Panc1 (cell line): ENCODE measurements around the gene PPOX. TPM values are rescaled to one million over a fixed set of nuclear protein-coding genes. Genes with fewer than 3 reads are reported as not detected.

Experiments used
- ATAC-seq: fragments of 200-7000 bp; cut with Tn5 transposase; 2 replicates; pipeline ENCODE4 v1.9.1; 2020; ENCODE audit warnings: mild to moderate bottlenecking, moderate library complexity
- BruUV-seq: library from RNA; stranded (reverse); fragments of 400-500 nt; replicated peaks from 2 replicates; lab custom pipeline; 2021; lab: Mats Ljungman, UMichigan
- CTCF ChIA-PET: fragments of 300-600 bp; sonication (Branson Sonifier 250); formaldehyde crosslinking; loops from one replicate; lab custom pipeline; 2022; ENCODE audit warnings: antibody characterized with exemption; lab: Charles Lee
- POLR2A ChIA-PET: fragments of 300-600 bp; sonication (Branson Sonifier 250); formaldehyde crosslinking; loops from one replicate; lab custom pipeline; 2022; ENCODE audit warnings: antibody characterized with exemption; lab: Charles Lee
- DNase-seq: peaks from one replicate; pipeline ENCODE4 v3.0.0-alpha.2; 2010; ENCODE audit warnings: low read depth, low spot score
- H3K27ac ChIP-seq: 2 replicates; pipeline ENCODE4 v1.5.1; 2011; ENCODE audit warnings: mild to moderate bottlenecking, low read length, inconsistent platforms
- H3K27me3 ChIP-seq: fragments of 200-500 bp; sonication (Bioruptor generic); 2 replicates; pipeline ENCODE4 v1.6.0; 2014; ENCODE audit warnings: low read length, inconsistent platforms; ENCODE audit not compliant: control insufficient read depth, insufficient read depth
- H3K36me3 ChIP-seq: fragments of 200-500 bp; sonication (Bioruptor generic); 2 replicates; pipeline ENCODE4 v1.5.1; 2014; ENCODE audit warnings: inconsistent platforms, mild to moderate bottlenecking, low read length, moderate library complexity; ENCODE audit not compliant: control insufficient read depth, insufficient read depth
- H3K4me1 ChIP-seq: 2 replicates; pipeline ENCODE4 v1.5.1; 2011; ENCODE audit warnings: inconsistent platforms, mild to moderate bottlenecking, low read length, moderate library complexity; ENCODE audit not compliant: control insufficient read depth, insufficient read depth
- H3K4me3 ChIP-seq, 2 experiments: 2 replicates each; pipeline ENCODE4 v1.5.1; 2011 to 2012; ENCODE audit warnings: low read depth in 2 of 2, low read length in 2 of 2, mild to moderate bottlenecking in 2 of 2, inconsistent platforms in 1 of 2, moderate library complexity in 1 of 2
- H3K9me3 ChIP-seq: fragments of 200-500 bp; sonication (Bioruptor generic); 2 replicates; pipeline ENCODE4 v1.5.1; 2014; ENCODE audit warnings: low read depth, mild to moderate bottlenecking, inconsistent platforms, low read length, moderate library complexity; ENCODE audit not compliant: control insufficient read depth, insufficient read depth
- CTCF ChIP-seq: fragments of 450-650 bp; IDR thresholded peaks from 2 replicates; pipeline ENCODE4 v1.5.1; 2017; ENCODE audit warnings: mild to moderate bottlenecking
- POLR2AphosphoS5 ChIP-seq: IDR thresholded peaks from 2 replicates; pipeline ENCODE4 v1.6.1; 2012; ENCODE audit warnings: mild to moderate bottlenecking, low read depth, low read length, moderate library complexity
- REST ChIP-seq, 2 experiments: IDR thresholded peaks; 2 replicates each; pipeline ENCODE4 v1.6.1; 2011 to 2012; ENCODE audit warnings: low read depth in 2 of 2, control low read depth in 1 of 2, low read length in 1 of 2, mild to moderate bottlenecking in 1 of 2, moderate library complexity in 1 of 2; ENCODE audit not compliant: insufficient read depth in 1 of 2
- SIN3A ChIP-seq: IDR thresholded peaks from 2 replicates; pipeline ENCODE4 v1.6.1; 2012; ENCODE audit warnings: low read depth, mild to moderate bottlenecking, low read length, moderate library complexity, borderline replicate concordance; ENCODE audit not compliant: insufficient read depth
- TCF7L2 ChIP-seq: IDR thresholded peaks from 2 replicates; pipeline ENCODE4 v1.6.1; 2011; ENCODE audit warnings: mild to moderate bottlenecking, low read depth, low read length, inconsistent platforms
- in situ Hi-C: cut with HindIII; loops from 2 replicates; pipeline ENCODE4 v1.10.0; 2016; ENCODE audit warnings: low sequenced_read_pairs, low pct_unique_long_range_greater_than_20kb
- intact Hi-C: fragments of 100-400 bp; cut with micrococcal nuclease; formaldehyde crosslinking; loops from one replicate; pipeline ENCODE4 v1.10.0; 2022; ENCODE audit not compliant: unreplicated experiment
- total RNA-seq: library from RNA; stranded (reverse); gene quantifications from one replicate; pipeline ENCODE4 v1.2.1, GENCODE V29; 2021; ENCODE audit not compliant: unreplicated experiment

The PPOX gene
- total RNA-seq, 1 experiment from 2014 or later = 20.6 TPM

DNA sequence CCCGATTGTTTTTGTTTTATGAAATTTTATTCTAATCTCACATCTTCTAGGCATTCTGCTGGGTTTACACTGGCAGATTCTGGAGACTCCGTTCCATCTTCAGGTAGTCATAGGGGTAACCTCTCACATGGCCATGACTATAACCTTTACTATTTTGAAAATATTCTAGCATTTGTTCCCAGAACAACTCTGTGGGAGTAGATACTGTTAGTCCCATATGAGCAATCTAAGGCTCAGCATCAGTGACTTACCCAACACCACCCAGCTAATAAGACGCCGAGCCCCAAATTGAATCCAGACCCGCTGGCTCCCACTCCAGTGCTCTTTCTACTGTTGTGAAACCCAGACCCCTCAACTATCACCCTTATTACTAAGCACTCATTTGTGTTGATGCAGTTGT lies 22.8 kb downstream of the PPOX start:
- POLR2A ChIA-PET = no interaction called here
- Histone ChIP-seq H3K27ac (no peak overlapping the region), H3K4me1 (no peaks in the 10 kb centered on the region), H3K9me3 (no peaks in the 10 kb centered on the region), H3K36me3 (no peaks in the 10 kb centered on the region), H3K27me3 (no peaks in the 10 kb centered on the region), H3K4me3 (no peak overlapping the region)
- no TSS peak for BruUV-seq
- DNase-seq (no peak), ATAC-seq (no peak)
- in situ Hi-C loops (no loop called here), intact Hi-C loops (no loop called here)
- TF ChIP-seq TCF7L2 (no peak), SIN3A (no peak), REST (IDR thresholded peaks at IDR 0.05; ENCODE audit: insufficient read depth in 1 of 2, low read depth in 2 of 2, low read length in 1 of 2) (no peak), CTCF (no peak), POLR2AphosphoS5 (no peak)
- CTCF ChIA-PET = no interaction called here

DNA sequence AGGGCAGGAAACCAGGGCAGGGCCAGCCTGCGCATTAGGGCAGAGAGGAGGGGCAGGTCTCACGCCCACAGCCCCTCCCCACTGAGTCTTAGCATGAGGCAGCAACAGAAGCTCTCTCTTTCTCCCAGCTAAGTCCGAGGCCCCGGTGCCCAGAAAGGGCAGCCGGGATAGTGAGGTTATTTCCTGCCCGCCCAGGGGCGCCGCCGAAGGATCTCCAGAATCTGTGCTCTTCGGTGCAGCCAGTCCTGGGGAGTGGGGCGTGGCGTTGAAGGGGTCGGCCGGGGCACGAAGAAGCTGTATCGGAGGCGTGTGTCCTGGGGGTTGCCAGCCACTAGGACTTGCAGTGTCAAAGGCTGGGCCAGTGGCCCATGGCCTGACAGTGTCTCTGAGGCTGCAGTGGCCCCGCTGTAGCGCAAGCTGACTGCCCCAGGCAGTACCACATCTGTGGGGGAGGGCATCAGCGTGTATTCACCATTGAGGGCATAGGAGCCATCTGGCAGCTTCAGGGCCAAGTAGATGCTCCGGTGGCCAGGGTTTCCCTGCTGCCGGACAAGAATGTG lies 24.8 kb downstream of the PPOX start:
- BruUV-seq = no TSS peak
- H3K9me3 ChIP-seq = no peaks in the 10 kb centered on the region
- DNase-seq (no peak), ATAC-seq (no peak)
- H3K36me3 ChIP-seq = no peaks in the 10 kb centered on the region
- intact Hi-C loops = loop anchor here (5.0 kb wide), 1 partner anchor 181 kb away; no protein-coding TSS in a partner anchor
- ChIA-PET POLR2A (interaction anchor here (0.5 to 0.6 kb wide), 2 partner anchors 12 to 198 kb away, joined by 4 read pairs; no protein-coding TSS in a partner anchor), CTCF (interaction anchor here (0.8 to 1.2 kb wide), 2 partner anchors 189 to 191 kb away, joined by 3 read pairs; no protein-coding TSS in a partner anchor)
- H3K4me3 ChIP-seq = no peak overlapping the region
- TF ChIP-seq TCF7L2 = no peak
- no peak for TF ChIP-seq REST (IDR thresholded peaks at IDR 0.05; ENCODE audit: insufficient read depth in 1 of 2, low read depth in 2 of 2, low read length in 1 of 2)
- no peak for TF ChIP-seq CTCF
- TF ChIP-seq SIN3A = no peak
- no peak for TF ChIP-seq POLR2AphosphoS5
- H3K27ac ChIP-seq = no peak overlapping the region
- no peaks in the 10 kb centered on the region for H3K27me3 ChIP-seq
- no peaks in the 10 kb centered on the region for H3K4me1 ChIP-seq
- in situ Hi-C loops = no loop called here
